HepG2 (cell line): ENCODE measurements around the gene ATP13A2. TPM values are rescaled to one million over a fixed set of nuclear protein-coding genes. Genes with fewer than 3 reads are reported as not detected.

Source experiments
- CREB1 ChIP-seq, 2 experiments: fragments of 450-650 bp in 1 of 2; IDR thresholded peaks; 2 replicates each; pipeline ENCODE4 v1.6.1; 2016 to 2017; ENCODE audit warnings: control low read depth in 1 of 2, mild to moderate bottlenecking in 1 of 2, missing compliant biosample characterization in 1 of 2, missing genetic modification characterization in 1 of 2
- FOXK1 ChIP-seq: sonication (generic); formaldehyde crosslinking; IDR thresholded peaks from 2 replicates; pipeline ENCODE4 v1.4.0; 2020; ENCODE audit warnings: low read depth, missing genetic modification reagents, borderline replicate concordance
- GATAD1 ChIP-seq: IDR thresholded peaks from 2 replicates; pipeline ENCODE4 v1.6.1; 2016; ENCODE audit warnings: missing genetic modification reagents, missing compliant biosample characterization
- GMEB1 ChIP-seq: sonication (generic); formaldehyde crosslinking; IDR thresholded peaks from 2 replicates; pipeline ENCODE4 v1.5.1; 2020; ENCODE audit warnings: missing genetic modification reagents, mild to moderate bottlenecking, borderline replicate concordance
- HES4 ChIP-seq: sonication (generic); formaldehyde crosslinking; IDR thresholded peaks from 2 replicates; pipeline ENCODE4 v1.9.0; 2021; ENCODE audit warnings: mild to moderate bottlenecking, missing genetic modification reagents, borderline replicate concordance
- HNF1A ChIP-seq, 2 experiments: sonication (generic) in 1 of 2; formaldehyde crosslinking in 1 of 2; IDR thresholded peaks; 2 replicates each; pipeline versions ENCODE4 v1.4.0 to v1.6.1; 2016 to 2020; ENCODE audit warnings: borderline replicate concordance in 1 of 2, low read depth in 1 of 2, mild to moderate bottlenecking in 1 of 2, missing genetic modification reagents in 1 of 2
- POLR2AphosphoS5 ChIP-seq: IDR thresholded peaks from 2 replicates; pipeline ENCODE4 v1.6.1; 2012; ENCODE audit warnings: low read depth, low read length
- SAP130 ChIP-seq: IDR thresholded peaks from 2 replicates; pipeline ENCODE4 v1.6.1; 2016; ENCODE audit warnings: low read depth
- SNAPC4 ChIP-seq: sonication (generic); formaldehyde crosslinking; IDR thresholded peaks from 2 replicates; pipeline ENCODE4 v1.4.0; 2020; ENCODE audit warnings: mild to moderate bottlenecking, missing genetic modification reagents
- SUZ12 ChIP-seq: fragments of 150-350 bp; IDR thresholded peaks from 2 replicates; pipeline ENCODE4 v1.6.1; 2014; ENCODE audit warnings: low read depth, low read length
- TFE3 ChIP-seq: IDR thresholded peaks from 2 replicates; pipeline ENCODE4 v1.6.1; 2016
- THAP11 ChIP-seq: IDR thresholded peaks from 2 replicates; pipeline ENCODE4 v1.6.1; 2016; ENCODE audit warnings: missing biosample characterization, missing genetic modification reagents
- ZNF143 ChIP-seq: sonication (generic); formaldehyde crosslinking; IDR thresholded peaks from 2 replicates; pipeline ENCODE4 v1.4.0; 2020; ENCODE audit warnings: missing genetic modification reagents
- ZNF292 ChIP-seq: sonication (generic); formaldehyde crosslinking; IDR thresholded peaks from 2 replicates; pipeline ENCODE4 v1.8.1; 2022; ENCODE audit warnings: mild to moderate bottlenecking, low read depth, missing genetic modification reagents, borderline replicate concordance
- ZNF572 ChIP-seq: sonication (generic); formaldehyde crosslinking; IDR thresholded peaks from 2 replicates; pipeline ENCODE4 v1.5.1; 2020; ENCODE audit warnings: mild to moderate bottlenecking, missing genetic modification reagents
- polyA plus RNA-seq, 8 experiments: library from polyadenylated mRNA; depleted of rRNA in 3 of 8; stranded (reverse) in 7 of 8; unstranded in 1 of 8; fragments of >200 nt; fragmentation: Illumina TruSeq in 4 of 8; extraction: Trizol in 4 of 8; gene quantifications; 2 replicates each; pipeline versions ENCODE4 v1.2.1 to v1.2.3, GENCODE V29; 2011 to 2016; ENCODE audit warnings: low read depth in 4 of 8, missing spikeins in 1 of 8, mixed read lengths in 1 of 8; ENCODE audit not compliant: insufficient read depth in 1 of 8
- total RNA-seq, 5 experiments: library from RNA; depleted of rRNA; stranded (reverse); fragments of >200 nt; fragmentation: Illumina TruSeq; extraction: Trizol; gene quantifications; 2 replicates each; pipeline ENCODE4 v1.2.3, GENCODE V29; 2016; ENCODE audit warnings: low read depth in 1 of 5

The ATP13A2 gene
- total and polyA plus RNA-seq, 2 of the 13 experiments (the other 11 are each of a cell fraction or from before 2014, with no cell fraction given), result 13.2 to 16.2 TPM

GRCh38 chr1:17011439-17012307 is at the start of gene ATP13A2 (continued):
- TF ChIP-seq HNF1A (IDR thresholded peaks at IDR 0.05; ENCODE audit: low read depth) (no peak), HNF1A (CRISPR knock-in tag; IDR thresholded peaks at IDR 0.05; ENCODE audit: borderline replicate concordance) (peak; percentile 25; the same call in 1 of the 2 replicates), TFE3 (CRISPR knock-in tag) (no peak), ZNF143 (CRISPR knock-in tag) (peak; percentile 92), HES4 (CRISPR knock-in tag) (no peak), SAP130 (peak; percentile 82), GMEB1 (CRISPR knock-in tag) (peak; percentile 92), SNAPC4 (CRISPR knock-in tag) (no peak), GATAD1 (CRISPR knock-in tag) (0 out of 2 replicates have a peak, but pooled peaks have one; percentile 12), POLR2AphosphoS5 (peak; percentile 31; the same call in 1 of the 2 replicates), ZNF292 (CRISPR knock-in tag) (no peak), ZNF572 (CRISPR knock-in tag) (0 out of 2 replicates have a peak, but pooled peaks have one; percentile 30), THAP11 (CRISPR knock-in tag) (peak; percentile 98), SUZ12 (peak; percentile 64), CREB1 (IDR thresholded peaks at IDR 0.05) (no peak), CREB1 (CRISPR knock-in tag; IDR thresholded peaks at IDR 0.05) (peak; percentile 42; the same call in 1 of the 2 replicates), FOXK1 (0 out of 2 replicates have a peak, but pooled peaks have one; percentile 27)
